Cardiac muscle cell (in vitro differentiated cells and primary cell): ENCODE results near the gene CYP26C1. TPM values are rescaled to one million over a fixed set of nuclear protein-coding genes. Genes with fewer than 3 reads are reported as not detected.
"Not testable (repeated sequence)": the region's sequence is repeated elsewhere in the genome, so short reads cannot be mapped to it uniquely, and the experiment has no call there.

Source experiments
- DNase-seq, 2 donors: peaks; one replicate each; pipeline versions ENCODE4 v3.0.0 to v3.0.0-alpha.2; 2010 to 2017; ENCODE audit warnings: low read depth in 1 of 2, low spot score in 1 of 2
- H3K27ac ChIP-seq: fragments of 200-600 bp; sonication (generic); 2 replicates; pipeline ENCODE4 v1.5.1; 2016
- H3K27me3 ChIP-seq: fragments of 200-600 bp; sonication (generic); 2 replicates; pipeline ENCODE4 v1.6.0; 2016; ENCODE audit warnings: control low read depth
- H3K36me3 ChIP-seq: fragments of 200-600 bp; sonication (generic); 2 replicates; pipeline ENCODE4 v1.5.1; 2016; ENCODE audit warnings: control low read depth
- H3K4me1 ChIP-seq: fragments of 200-600 bp; sonication (generic); 2 replicates; pipeline ENCODE4 v1.8.1; 2017; ENCODE audit warnings: low read depth, mild to moderate bottlenecking, mixed run types
- H3K4me3 ChIP-seq: fragments of 200-600 bp; sonication (generic); 2 replicates; pipeline ENCODE4 v1.5.1; 2016; ENCODE audit warnings: mild to moderate bottlenecking
- H3K9me3 ChIP-seq: fragments of 200-600 bp; sonication (generic); 2 replicates; pipeline ENCODE4 v1.5.1; 2017; ENCODE audit warnings: low read depth, mild to moderate bottlenecking, control low read depth
- polyA plus RNA-seq: library from polyadenylated mRNA; unstranded; fragments of >200 nt; fragmentation: Nextera tagmentation; extraction: Ambion mirVana; gene quantifications from 2 replicates; pipeline ENCODE4 v1.2.1, GENCODE V29; 2016
- total RNA-seq: library from RNA; depleted of rRNA; stranded (reverse); fragments of >200 nt; gene quantifications from 2 replicates; pipeline ENCODE4 v1.2.3, GENCODE V29; 2016
- TF ChIP-seq, protein P1 (sequence below): IDR thresholded peaks from 2 replicates; pipeline ENCODE4 v1.5.1; 2012; ENCODE audit warnings: low read depth, mild to moderate bottlenecking, low read length

CYP26C1 gene
- total and polyA plus RNA-seq, 2 experiments from 2014 or later = 0.06 TPM

DNA sequence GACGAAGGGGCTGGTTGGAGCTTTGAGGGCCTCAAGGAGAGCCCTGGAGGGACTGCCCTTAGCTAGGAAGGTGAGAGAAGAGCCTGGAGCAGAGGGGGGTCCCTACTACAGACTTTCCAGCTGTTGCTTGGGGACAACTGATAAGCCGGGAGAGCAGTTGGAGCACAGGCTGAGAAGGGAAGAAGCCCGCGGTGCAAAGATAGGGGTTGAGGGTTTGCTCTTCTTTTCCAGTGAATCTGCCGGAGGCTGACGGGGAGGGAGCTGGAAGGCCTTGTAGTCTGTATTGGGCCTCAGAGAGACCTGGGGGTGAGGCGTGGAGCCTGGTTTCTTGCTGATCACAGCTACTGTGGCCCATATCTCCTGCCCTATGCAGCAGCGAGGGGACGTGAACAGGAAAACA, 36.8 kb downstream of the CYP26C1 start:
- Histone ChIP-seq H3K4me1 (no peaks in the 10 kb centered on the region), H3K4me3 (no peak overlapping the region), H3K27ac (no peak overlapping the region), H3K9me3 (peaks cover 3% of the 10 kb centered on the region), H3K36me3 (no peaks in the 10 kb centered on the region), H3K27me3 (no peaks in the 10 kb centered on the region)
- TF ChIP-seq, protein P1, sequence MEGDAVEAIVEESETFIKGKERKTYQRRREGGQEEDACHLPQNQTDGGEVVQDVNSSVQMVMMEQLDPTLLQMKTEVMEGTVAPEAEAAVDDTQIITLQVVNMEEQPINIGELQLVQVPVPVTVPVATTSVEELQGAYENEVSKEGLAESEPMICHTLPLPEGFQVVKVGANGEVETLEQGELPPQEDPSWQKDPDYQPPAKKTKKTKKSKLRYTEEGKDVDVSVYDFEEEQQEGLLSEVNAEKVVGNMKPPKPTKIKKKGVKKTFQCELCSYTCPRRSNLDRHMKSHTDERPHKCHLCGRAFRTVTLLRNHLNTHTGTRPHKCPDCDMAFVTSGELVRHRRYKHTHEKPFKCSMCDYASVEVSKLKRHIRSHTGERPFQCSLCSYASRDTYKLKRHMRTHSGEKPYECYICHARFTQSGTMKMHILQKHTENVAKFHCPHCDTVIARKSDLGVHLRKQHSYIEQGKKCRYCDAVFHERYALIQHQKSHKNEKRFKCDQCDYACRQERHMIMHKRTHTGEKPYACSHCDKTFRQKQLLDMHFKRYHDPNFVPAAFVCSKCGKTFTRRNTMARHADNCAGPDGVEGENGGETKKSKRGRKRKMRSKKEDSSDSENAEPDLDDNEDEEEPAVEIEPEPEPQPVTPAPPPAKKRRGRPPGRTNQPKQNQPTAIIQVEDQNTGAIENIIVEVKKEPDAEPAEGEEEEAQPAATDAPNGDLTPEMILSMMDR = no peak
- no peak for DNase-seq

DNA sequence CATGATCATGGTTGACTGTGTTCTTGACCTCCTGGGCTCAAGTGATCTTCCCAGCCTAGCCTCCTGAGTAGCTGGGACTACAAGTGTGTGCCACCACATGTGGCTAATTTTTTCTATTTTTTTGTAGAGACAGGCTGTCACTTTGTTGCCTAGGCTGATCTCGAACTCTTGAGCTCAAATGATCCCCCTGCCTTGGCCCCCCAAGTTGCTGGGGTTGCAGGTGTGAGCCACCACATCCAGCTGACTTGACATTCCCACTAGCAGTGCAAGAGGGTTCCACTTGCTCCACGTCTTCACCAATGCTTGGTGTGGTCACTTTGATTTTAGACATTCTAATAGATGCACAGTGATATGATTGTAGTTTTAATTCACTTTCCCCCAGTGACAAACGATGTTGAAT, 38.2 kb downstream of the CYP26C1 start:
- Histone ChIP-seq H3K27me3 (no peaks in the 10 kb centered on the region), H3K36me3 (no peaks in the 10 kb centered on the region), H3K27ac (no peak overlapping the region), H3K4me3 (no peak overlapping the region), H3K4me1 (no peaks in the 10 kb centered on the region), H3K9me3 (peaks cover 3% of the 10 kb centered on the region)
- no peak for DNase-seq
- TF ChIP-seq, protein P1 = no peak

DNA sequence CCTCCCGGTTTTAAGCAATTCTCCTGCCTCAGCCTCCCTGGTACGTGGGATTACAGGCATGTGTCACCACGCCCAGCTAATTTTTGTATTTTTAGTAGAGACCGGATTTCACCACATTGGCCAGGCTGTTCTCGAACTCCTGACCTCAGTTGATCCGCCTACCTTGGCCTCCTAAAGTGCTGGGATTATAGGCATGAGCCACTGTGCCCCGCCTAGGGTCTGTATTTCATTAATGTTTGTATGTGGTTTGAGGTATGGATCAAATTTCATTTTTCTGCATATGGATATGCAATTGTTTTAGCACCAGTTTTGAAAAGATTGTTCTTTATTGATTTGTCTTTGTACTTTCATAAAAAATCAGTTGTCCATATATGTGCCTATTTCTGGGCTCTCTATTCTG, 39.1 kb downstream of the CYP26C1 start:
- TF ChIP-seq, protein P1 = no peak
- DNase-seq = no peak
- Histone ChIP-seq H3K9me3 (peaks cover 3% of the 10 kb centered on the region), H3K4me1 (no peaks in the 10 kb centered on the region), H3K27me3 (no peaks in the 10 kb centered on the region), H3K27ac (no peak overlapping the region), H3K4me3 (no peak overlapping the region), H3K36me3 (no peaks in the 10 kb centered on the region)

DNA sequence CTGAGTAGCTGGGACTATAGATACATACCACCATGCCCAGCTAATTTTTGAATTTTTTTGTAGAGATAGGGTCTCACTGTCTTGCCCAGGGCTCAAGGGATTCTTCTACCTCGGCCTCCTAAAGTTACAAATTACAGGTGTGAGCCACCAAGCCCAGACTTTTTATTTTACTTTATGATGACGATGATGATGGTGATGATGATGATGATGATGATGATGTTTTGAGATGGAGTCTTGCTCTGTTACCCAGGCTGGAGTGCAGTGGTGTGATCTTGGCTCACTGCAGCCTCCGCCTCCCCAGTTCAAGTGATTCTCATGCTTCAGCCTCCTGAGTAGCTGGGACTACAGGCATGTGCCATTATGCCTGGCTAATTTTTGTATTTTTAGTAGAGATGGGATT, 40.5 kb downstream of the CYP26C1 start:
- not testable (repeated sequence) for H3K4me1 ChIP-seq, H3K4me3 ChIP-seq, DNase-seq, H3K36me3 ChIP-seq, H3K9me3 ChIP-seq, H3K27ac ChIP-seq, H3K27me3 ChIP-seq

DNA sequence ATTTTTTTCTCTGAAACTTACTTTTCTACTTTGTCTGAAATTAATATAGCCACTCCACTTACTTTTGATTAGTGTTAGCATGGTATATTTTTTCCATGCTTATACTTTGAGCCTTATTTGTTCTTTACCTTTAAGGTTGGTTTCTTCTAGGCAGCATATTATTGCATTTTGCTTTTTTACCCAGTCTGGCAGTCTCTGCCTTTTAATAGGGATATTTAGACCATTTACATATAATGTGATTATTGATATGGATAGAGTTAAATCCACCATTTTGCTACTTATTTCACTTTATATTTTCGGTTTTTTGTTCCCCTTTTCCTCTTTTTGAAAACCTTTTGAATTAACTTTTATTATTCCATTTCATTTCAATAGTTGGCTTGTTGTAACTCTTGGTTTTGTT, 43.4 kb downstream of the CYP26C1 start:
- Histone ChIP-seq H3K27ac (no peak overlapping the region), H3K36me3 (no peaks in the 10 kb centered on the region), H3K9me3 (peaks cover 3% of the 10 kb centered on the region), H3K4me1 (no peaks in the 10 kb centered on the region), H3K4me3 (no peak overlapping the region), H3K27me3 (no peaks in the 10 kb centered on the region)
- DNase-seq = no peak
- TF ChIP-seq, protein P1 = no peak

DNA sequence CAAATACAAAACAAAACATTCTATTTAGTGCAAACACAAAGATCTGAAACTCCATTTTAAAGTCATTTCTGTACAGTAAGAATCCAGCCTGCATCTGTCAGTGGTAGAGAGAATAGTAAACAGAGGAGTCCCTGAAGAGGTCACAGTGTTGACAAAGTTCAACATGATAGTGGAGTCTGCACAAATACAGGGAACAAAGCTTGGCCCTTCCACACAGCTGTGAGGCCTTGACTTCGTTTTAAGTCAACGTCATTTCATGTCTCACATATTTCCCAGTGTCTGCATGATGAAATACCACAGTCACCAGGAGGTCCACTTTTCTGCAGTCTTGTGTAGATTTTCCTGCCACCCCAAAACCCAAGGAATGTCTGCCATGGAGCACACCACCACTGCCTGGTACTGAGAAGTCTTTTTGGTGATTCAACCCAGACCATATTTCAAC, 46.1 kb downstream of the CYP26C1 start:
- TF ChIP-seq, protein P1 = no peak
- Histone ChIP-seq H3K9me3 (peaks cover 3% of the 10 kb centered on the region), H3K27ac (no peak overlapping the region), H3K4me1 (no peaks in the 10 kb centered on the region), H3K4me3 (no peak overlapping the region), H3K36me3 (no peaks in the 10 kb centered on the region), H3K27me3 (no peaks in the 10 kb centered on the region)
- peak in 1 of 2 donors; percentile 61 for DNase-seq
